GM18505 (cell line): ENCODE results near the gene MANF.

ENCODE experiments used
- ATAC-seq: cut with Tn5 transposase; IDR thresholded peaks from one replicate; pipeline ENCODE4 v1.9.1; 2021; ENCODE audit not compliant: unreplicated experiment
- POLR2A ChIP-seq: IDR thresholded peaks from 4 replicates; pipeline ENCODE4 v1.6.1; 2011; ENCODE audit warnings: borderline replicate concordance; ENCODE audit not compliant: insufficient read depth, insufficient read length; ENCODE audit errors: extremely low read depth

The MANF gene

DNA sequence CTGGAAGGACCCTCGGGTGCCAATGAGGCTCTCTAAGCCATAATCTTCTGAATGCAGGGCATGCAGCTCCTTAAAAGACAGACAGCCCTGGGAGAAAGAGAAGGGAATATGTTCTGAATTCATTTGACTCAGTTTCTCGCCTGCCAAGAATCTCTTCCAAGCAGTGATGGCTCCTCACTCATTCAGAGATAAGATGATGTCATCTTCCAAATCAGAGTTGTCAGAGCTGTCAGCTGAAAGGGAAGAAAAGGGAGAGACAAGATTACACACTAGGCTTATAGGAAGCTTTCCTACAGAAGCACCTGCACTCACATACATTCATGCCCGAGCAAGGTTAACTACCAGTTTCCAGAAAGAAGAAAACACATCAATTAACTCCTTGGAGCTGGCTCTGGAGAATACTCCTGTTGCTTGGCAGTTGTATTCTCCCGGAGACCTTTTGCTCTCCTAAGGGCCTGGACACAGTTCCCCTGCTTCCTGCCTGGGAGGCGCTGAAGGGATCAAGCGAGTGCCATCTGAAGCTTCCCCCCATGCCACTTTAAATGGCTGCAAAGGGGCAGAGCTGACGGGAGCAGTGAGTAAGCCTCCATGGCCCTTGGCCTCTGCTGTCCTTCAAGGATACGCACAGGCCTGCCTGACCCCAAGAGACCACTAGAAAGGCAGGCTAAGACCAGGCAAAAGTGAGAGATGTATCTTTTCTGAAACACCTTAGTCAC lies 13.7 kb downstream of the MANF start:
- no peak for ATAC-seq

DNA sequence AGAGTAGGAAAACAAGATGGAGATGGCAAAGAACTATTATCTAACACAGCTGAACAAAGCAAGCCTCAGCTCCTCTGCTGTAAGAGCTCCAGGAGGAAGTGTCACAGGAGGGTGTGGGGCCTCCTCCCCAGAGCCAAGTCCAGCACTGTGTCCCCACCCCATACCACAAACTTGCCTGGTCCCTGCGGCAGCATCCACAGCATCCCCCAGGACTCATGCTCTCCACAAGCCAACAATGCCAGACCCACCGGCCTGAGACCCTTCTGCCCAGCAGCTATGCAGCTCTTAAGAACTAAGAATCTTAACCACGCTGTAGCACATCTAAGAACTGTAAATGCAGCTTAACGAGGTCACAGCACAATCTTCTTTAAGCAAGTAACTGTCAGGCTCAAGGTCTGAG lies 15.1 kb downstream of the MANF start:
- ATAC-seq, result no peak
- no peak for TF ChIP-seq POLR2A

More for the DNA sequence above, 13.7 kb downstream of the MANF start:
- TF ChIP-seq POLR2A, result no peak

DNA sequence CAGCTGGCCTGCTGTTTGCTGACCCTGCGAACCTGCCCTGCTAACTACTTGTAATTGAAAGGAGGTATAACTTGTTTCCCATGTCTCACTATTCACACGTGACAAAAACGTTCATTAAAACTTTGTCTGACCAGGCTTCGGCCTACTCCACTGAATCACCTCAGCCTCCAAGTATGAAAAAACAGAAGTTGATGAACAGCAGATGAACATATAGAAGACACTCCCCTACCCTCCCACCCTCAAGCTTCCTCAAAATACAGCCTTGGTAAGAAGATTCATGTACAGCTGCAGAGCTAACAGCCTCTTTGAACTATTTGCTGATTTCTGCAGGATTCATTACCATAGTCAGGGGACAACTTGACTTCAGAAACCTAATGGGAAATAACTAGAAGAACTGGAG lies 16.6 kb downstream of the MANF start:
- ATAC-seq, result no peak
- no peak for TF ChIP-seq POLR2A

DNA sequence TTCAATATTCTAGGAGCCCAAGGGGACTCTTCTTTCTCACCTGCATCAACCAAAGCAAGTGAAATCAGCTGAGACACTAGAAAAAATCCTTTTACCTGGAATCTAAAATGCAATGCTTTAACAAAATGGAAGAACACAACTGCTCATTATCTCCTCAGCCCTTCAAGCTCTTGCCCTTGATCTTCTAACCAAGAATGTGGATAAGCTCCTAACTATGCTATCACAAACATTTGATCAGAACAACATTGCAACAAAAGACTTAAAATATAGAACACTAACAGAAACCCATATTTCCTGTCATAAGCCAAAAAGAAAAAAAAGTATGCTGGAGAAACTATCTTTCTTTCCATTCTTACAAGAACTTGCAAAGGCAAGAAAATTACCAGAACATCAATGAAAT lies 18.6 kb downstream of the MANF start:
- no peak for TF ChIP-seq POLR2A
- no peak for ATAC-seq

DNA sequence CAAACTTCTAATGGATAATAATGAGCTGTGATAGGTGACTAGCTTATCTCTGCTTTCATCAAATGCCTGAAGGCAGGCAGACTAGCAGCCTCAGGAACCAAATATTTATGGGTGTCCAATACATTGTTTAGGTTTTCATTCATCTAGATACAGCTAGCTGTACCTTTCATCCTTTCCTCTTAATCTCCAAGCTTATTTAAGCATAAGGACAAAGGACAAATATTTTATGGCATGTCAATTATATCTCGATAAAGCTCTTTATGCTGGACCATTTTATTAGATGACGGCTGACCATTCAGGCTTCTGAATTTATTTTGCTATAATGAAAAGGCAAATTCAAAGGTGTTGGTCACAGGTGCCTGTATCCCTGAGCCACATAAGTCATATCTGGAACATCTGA lies 22.9 kb downstream of the MANF start:
- no peak for TF ChIP-seq POLR2A
- ATAC-seq, result no peak

DNA sequence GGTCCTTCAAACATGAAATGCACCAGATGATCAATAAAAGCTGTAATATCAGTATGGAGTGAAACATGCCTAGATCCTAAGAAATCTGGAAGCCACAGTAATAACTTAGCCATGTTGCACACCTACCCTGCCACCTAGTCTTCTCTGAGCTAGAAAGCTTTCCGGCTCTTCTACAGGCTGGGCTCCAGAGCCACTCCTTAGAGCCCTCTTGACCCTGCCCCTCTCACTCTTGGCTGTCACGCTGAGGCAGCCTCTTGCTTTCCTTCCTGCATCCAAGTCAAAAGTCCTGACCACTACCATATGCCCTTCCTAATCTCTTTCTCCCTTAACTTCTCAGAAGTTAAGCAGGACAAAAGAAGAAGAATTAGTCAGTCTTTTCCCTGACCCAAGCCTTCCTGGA lies 23.7 kb downstream of the MANF start:
- no peak for ATAC-seq
- TF ChIP-seq POLR2A, result no peak

DNA sequence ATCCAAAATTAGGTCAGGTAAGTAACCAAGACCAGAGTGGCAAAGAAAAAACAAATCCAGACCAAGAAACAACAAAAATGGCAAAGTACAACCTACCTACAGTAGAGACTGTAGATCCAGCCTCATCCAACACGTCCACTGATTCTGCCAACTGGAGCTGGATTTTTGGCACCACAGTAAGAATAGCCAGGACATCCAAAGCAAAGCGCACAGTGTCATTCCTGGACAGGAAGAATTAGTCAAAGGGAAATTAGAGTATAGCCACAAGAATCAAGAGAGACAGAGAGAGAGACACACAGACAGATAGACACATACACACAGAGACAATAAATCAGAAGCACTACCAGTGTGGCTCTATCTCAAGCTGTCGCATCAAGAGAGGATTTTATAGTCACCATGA lies 37.1 kb downstream of the MANF start:
- TF ChIP-seq POLR2A, result no peak
- ATAC-seq, result no peak

DNA sequence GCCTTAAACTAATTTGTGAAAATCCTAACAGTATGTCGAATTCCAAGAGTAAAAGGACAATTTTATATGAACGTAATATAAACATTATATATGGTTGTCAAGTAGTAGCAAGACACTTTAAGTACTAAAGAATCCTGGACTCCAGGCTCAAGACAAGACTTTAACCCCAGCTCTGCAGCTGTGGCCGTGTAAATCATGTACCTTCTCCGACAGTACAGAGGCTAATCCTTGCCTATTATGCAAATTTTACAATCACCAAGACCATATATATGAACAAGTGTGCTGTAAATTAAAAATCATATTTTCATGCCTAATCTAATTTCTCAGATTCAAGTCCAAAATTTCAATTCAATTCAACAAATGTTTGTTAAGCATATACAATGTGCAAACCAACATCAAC lies 41.8 kb downstream of the MANF start:
- TF ChIP-seq POLR2A, result no peak
- no peak for ATAC-seq

DNA sequence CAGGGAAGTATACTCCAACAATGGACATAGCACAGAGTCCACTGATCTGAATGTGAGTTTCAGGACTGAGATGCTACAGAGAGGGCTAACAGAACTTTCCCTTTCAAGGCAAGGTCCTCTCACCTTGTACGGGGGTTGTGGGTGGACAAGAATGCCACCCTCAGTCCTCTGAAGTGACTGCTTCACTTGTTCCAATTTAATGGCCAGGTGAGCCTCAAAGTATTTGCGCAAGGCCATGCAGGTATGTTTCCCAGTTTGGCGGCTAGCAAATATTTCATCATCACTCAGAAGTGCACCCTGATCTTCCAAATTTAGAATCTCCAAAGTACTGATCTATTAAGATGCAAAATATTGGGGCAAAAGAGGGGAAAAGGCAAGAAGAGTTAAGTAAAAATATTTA lies 44.0 kb downstream of the MANF start:
- TF ChIP-seq POLR2A, result no peak
- ATAC-seq, result no peak

DNA sequence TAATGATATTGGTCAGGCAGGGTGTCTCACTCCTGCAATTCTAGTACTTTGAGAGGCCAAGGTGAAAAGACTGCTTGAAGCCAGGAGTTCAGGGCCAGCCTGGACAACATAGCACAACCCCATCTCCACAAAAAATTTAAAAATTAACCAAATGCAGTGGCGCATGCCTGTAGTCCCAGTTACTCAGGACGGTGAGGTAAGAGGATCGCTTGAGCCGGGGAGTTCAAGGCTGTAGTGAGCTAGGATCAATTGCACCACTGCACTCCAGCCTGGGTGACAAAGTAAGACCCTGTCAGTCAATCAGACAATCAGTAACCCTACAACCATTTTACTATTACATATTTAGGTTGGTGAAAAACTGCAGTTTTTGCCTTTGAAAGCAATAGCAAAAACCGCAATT lies 49.0 kb downstream of the MANF start:
- no peak for ATAC-seq
- no peak for TF ChIP-seq POLR2A

DNA sequence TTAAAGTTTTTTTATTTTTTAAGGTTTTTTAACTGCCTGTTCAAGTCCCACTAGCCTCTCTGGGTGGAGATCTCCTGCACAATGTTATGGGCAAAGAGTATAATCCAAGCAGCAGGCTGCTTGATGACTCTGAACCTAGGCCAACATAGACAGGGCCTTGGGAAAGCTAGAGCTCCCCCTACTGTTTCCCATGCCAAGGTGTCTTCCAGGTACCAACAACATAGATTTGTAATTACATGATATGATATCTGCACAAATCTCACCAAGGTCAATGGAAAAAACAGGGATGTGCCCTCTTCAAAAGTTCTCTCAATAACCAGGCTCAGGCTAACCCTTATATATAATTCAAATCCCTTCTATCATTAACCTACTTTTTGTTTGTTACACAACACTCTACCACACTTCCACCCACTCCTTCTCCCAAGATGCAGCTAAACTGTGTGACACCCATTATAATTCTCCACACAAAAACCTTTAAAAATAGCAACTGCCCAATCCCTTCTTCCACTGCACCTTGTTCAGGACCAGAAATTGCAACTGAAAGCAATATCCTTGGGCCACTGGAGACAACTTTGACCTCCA lies 49.7 kb downstream of the MANF start:
- TF ChIP-seq POLR2A, result no peak
- no peak for ATAC-seq

DNA sequence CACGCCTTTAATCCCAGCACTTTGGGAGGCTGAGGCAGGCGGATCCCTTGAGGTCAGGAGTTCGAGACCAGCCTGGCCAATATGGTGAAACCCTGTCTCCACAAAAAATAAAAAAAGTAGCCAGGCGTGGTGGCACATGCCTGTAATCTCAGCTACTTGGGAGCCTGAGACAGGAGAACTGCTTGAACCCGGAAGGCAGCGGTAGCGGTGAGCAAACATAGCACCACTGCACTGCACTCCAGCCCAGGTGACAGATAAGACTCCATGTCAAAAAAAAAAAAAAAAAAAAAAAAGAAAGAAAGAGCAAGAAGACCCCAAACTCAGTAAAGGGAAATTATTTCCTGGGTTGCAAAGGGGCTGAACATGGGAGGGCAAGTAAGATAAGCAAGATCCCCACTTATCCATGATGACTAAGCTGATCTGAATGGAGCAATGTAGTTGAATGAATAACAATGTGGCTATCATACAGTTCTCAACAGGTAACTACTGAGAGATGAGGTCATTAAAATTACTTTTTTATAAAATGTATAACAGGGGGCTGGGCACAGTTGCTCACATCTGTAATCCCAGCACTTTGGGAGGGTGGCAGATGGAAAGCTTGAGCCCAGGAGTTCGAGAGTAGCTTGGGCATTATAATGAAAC lies 52.0 kb downstream of the MANF start:
- no peak for ATAC-seq
- TF ChIP-seq POLR2A, result no peak
